HAP-1 (cell line): ENCODE results near the gene XPO6.

Source experiments
- DNase-seq, 2 experiments: peaks; one replicate each; pipeline ENCODE4 v3.0.0-alpha.2; 2016 to 2020; ENCODE audit warnings: low spot score in 2 of 2
- H3K27me3 ChIP-seq: fragments of 250-450 bp; sonication (Bioruptor Pico); 2 replicates; pipeline ENCODE4 v1.5.1; 2020; ENCODE audit warnings: low read depth, mild to moderate bottlenecking, moderate library complexity
- H3K36me3 ChIP-seq: fragments of 250-450 bp; sonication (Bioruptor Pico); replicated peaks from 2 replicates; pipeline ENCODE4 v1.5.1; 2020; ENCODE audit warnings: mild to moderate bottlenecking
- H3K4me1 ChIP-seq: fragments of 250-450 bp; sonication (Bioruptor Pico); 2 replicates; pipeline ENCODE4 v1.5.1; 2020; ENCODE audit warnings: mild to moderate bottlenecking
- H3K4me3 ChIP-seq: fragments of 250-450 bp; sonication (Bioruptor Pico); 2 replicates; pipeline ENCODE4 v1.5.1; 2020; ENCODE audit warnings: mild to moderate bottlenecking, moderate library complexity
- H3K9me3 ChIP-seq: fragments of 250-450 bp; sonication (Bioruptor Pico); 2 replicates; pipeline ENCODE4 v1.5.1; 2020; ENCODE audit warnings: mild to moderate bottlenecking, moderate library complexity
- in situ Hi-C: fragments of 300-500 bp; cut with MboI; formaldehyde crosslinking; loops from 3 replicates; pipeline ENCODE4 v1.14.3; 2020; ENCODE audit warnings: low sequenced_read_pairs, inconsistent platforms, mixed read lengths

The XPO6 gene

DNA sequence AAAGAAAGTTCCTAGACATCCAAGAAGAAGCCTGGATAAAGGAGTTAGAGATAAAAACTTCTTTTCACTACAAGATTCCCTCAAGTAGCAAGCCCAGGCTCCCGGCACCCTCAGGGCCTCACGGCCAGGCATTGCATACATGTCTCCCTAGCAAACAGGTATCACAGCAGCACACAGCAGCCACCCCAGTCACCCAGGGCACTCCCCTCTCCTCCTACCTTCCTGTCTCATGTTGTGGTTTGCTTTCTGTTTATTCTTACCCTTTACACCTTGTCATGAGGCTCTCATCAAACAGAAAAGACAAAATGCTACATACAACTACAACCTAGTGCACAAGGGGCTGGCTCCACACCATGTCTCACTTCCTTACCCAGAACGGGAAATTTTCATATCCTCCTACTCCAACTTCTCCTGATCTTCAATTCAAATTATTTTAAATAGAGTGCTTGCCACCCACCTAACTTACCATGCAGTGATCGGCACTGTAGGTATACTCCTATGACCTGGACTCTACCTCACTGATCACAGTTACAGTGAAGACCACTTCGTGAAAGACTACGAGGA, 42.7 kb downstream of the XPO6 start:
- in situ Hi-C loops: loop anchor here (5.0 kb wide), 1 partner anchor 43 kb away; the partner anchor contains the start of gene XPO6
- H3K36me3 ChIP-seq: peaks cover 57% of the 10 kb centered on the region
- no peak for DNase-seq
- no peaks in the 10 kb centered on the region for H3K9me3 ChIP-seq
- no peaks in the 10 kb centered on the region for H3K27me3 ChIP-seq
- peaks cover 56% of the 10 kb centered on the region for H3K4me1 ChIP-seq
- no peak overlapping the region for H3K4me3 ChIP-seq

DNA sequence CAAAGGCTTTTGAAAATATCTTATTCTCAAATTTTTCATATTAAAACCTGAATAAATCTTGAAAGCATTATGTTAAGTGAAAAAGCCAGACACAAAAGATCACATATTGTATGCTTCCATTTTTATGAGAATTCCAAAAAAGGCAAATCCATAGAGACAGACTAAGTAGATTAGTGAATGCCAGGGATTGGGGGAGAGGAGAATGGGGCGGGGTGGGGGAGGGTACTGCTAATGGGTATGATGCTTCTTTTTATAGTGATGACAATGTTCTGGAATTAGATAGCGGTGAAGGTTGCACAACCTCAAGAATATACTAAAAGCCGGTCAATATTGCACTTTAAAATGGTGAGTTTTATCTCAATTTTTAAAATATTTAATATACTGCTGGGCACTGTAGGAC, 44.0 kb downstream of the XPO6 start:
- Histone ChIP-seq H3K36me3 (peaks cover 49% of the 10 kb centered on the region), H3K4me1 (peaks cover 64% of the 10 kb centered on the region), H3K27me3 (no peaks in the 10 kb centered on the region), H3K4me3 (no peak overlapping the region), H3K9me3 (no peaks in the 10 kb centered on the region)
- in situ Hi-C loops: loop anchor here (5.0 kb wide), 1 partner anchor 45 kb away; the partner anchor contains the start of gene XPO6
- DNase-seq: peak; percentile 83 to 94

DNA sequence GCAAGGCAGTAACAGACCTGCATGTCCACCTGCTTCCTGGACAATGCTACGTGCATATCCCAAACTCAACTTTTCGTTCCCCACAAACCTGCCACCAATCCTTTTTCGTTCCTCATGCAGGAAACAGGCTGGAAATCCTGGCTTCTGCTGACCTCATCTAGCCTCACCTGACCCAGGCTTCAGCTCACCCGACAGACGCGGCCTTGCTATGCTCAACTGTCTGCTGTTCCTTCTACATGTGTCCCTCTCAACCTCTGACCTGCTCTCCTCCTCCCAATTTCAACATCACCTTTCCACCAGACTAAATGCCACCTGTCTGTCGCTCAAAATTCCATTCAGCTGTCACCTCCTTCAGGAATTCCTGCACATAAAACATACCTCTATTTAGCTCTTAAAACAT, 44.5 kb downstream of the XPO6 start:
- Histone ChIP-seq H3K27me3 (no peaks in the 10 kb centered on the region), H3K9me3 (no peaks in the 10 kb centered on the region), H3K4me1 (peaks cover 68% of the 10 kb centered on the region), H3K4me3 (no peak overlapping the region), H3K36me3 (peaks cover 44% of the 10 kb centered on the region)
- in situ Hi-C loops: loop anchor here (5.0 kb wide), 1 partner anchor 45 kb away; the partner anchor contains the start of gene XPO6
- DNase-seq: peak in 1 of 2 experiments; percentile 62

DNA sequence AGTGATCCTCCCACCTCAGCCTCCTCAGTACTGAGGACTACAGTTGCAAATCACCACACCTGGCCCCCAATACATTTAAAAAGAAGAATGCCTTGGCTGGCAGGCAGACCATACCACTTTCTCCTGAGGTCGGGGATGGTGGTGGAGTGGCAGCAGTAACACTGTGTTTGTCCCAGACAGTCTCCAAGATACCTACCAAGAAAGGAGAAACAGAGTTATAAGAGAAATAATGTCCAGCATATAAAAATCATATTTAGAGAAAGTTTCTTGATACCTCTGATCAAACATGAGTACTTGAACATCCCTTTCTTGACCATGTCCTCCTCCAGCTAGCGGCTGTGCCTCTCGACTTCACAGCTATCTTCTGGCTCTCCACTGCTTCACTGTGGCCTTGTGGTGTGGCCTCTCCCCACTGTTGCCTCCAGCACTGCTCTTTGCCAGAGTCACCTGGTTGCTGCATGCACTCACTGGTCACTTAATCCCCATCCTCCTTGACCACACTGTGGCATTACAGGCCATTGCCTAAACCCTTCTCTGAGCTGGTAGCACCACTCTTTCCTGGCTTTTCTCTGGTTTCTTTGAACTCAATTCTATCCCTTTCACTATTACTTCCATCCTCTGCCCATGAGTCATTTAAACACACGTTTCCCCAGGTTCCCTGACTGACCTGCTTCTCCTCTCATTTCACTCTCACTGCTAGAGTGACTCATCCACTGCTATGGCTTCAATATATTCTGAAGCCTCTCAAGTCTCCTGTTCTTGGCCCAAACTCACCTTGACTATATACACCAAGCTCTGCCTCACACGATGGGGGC, 45.2 kb downstream of the XPO6 start:
- DNase-seq: no peak
- H3K9me3 ChIP-seq: no peaks in the 10 kb centered on the region
- H3K4me1 ChIP-seq: peaks cover 72% of the 10 kb centered on the region
- in situ Hi-C loops: loop anchor here (5.0 kb wide), 1 partner anchor 46 kb away; the partner anchor contains the start of gene XPO6
- no peaks in the 10 kb centered on the region for H3K27me3 ChIP-seq
- H3K4me3 ChIP-seq: no peak overlapping the region
- H3K36me3 ChIP-seq: peaks cover 42% of the 10 kb centered on the region

DNA sequence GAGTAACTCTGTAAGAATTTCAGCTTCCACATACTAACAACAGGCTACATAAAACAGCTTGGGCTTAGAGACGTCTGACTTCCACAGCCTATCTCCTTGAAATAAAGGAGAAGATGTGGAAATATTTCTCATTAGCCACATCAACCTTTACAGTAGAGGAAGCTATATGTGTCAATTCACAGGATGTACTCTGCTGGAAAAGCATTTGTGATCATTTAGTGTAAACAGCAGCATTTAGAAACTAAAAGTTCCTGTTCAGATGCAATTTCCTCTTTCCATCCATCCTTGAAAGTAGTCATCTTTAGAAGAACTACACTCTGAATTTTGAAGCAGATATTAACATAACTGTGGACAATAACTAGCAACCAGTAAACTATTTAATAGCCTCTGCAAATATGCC, 46.2 kb downstream of the XPO6 start:
- H3K36me3 ChIP-seq: peaks cover 42% of the 10 kb centered on the region
- no peak overlapping the region for H3K4me3 ChIP-seq
- H3K27me3 ChIP-seq: no peaks in the 10 kb centered on the region
- in situ Hi-C loops: loop anchor here (5.0 kb wide), 1 partner anchor 47 kb away; the partner anchor contains the start of gene XPO6
- DNase-seq: no peak
- peaks cover 82% of the 10 kb centered on the region for H3K4me1 ChIP-seq
- H3K9me3 ChIP-seq: no peaks in the 10 kb centered on the region

DNA sequence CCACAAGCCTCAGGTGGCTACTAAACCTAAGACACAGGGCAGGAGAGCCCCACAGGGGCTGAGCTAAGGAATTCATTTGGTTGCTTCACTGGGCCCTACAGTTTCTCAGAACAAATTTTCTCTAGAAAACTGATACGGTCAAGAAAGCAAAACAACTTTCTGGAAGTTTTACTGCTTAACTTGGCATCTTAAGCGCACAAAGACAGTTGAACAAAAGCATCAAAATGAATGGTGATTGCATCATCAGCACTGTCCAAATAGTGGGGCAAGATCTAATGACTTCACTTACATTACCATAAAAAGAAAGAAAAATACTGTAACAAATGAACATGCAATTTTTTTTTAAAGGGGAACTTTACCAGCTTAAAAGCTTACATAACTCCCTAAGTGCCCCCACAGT, 47.6 kb downstream of the XPO6 start:
- peaks cover 94% of the 10 kb centered on the region for H3K4me1 ChIP-seq
- no peak overlapping the region for H3K4me3 ChIP-seq
- peaks cover 33% of the 10 kb centered on the region for H3K36me3 ChIP-seq
- peak; percentile 60 to 95 for DNase-seq
- no peaks in the 10 kb centered on the region for H3K9me3 ChIP-seq
- H3K27me3 ChIP-seq: no peaks in the 10 kb centered on the region
- in situ Hi-C loops: no loop called here

DNA sequence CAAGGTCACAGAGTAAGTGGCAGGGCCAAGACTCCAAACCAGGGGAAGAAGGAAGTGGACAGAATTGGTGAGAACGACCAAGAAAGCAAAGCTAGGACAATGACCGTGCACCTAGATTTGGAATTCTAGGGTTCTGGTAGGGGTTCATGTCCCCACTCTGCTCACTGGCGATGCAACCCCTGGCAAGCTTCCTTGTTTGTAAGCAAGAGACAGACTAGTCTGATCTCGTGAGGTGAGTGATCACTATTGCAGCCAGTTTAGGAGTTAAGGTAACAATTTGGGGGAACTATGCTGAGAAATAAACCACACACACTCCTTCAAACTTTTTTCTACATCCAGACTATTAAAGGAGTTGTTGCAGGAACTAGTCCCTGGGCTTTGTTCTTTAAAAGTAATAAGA, 48.1 kb downstream of the XPO6 start:
- Histone ChIP-seq H3K4me1 (peaks cover 90% of the 10 kb centered on the region), H3K4me3 (no peak overlapping the region), H3K9me3 (no peaks in the 10 kb centered on the region), H3K27me3 (no peaks in the 10 kb centered on the region), H3K36me3 (peaks cover 29% of the 10 kb centered on the region)
- in situ Hi-C loops: no loop called here
- DNase-seq: no peak

DNA sequence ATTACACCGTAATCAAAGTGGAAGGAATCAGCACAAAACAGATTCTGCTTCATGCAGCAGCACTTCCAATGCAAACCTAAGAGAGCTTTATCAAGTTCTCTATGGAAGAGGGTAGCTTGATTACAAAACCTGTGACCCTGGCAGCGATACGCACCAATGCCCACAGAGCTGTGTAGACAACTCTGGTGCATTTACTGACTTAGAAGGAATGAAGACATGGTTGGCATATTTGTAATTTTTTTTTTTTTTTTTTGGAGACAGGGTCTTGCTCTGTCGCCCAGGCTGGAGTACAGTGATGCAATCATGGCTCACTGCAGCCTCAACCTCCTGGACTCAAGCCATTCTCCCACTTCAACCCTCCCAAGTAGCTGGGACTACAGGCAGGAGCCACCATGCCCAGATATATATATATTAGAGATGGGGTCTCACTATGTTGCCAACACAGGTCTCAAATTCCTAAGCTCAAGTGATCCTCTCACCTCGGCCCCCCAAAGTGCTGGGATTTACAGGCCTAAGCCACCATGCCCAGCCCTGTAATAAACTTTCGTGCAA, 49.4 kb downstream of the XPO6 start:
- Histone ChIP-seq H3K4me1 (peaks cover 84% of the 10 kb centered on the region), H3K36me3 (peaks cover 40% of the 10 kb centered on the region), H3K9me3 (no peaks in the 10 kb centered on the region), H3K4me3 (no peak overlapping the region), H3K27me3 (no peaks in the 10 kb centered on the region)
- no peak for DNase-seq
- in situ Hi-C loops: no loop called here

DNA sequence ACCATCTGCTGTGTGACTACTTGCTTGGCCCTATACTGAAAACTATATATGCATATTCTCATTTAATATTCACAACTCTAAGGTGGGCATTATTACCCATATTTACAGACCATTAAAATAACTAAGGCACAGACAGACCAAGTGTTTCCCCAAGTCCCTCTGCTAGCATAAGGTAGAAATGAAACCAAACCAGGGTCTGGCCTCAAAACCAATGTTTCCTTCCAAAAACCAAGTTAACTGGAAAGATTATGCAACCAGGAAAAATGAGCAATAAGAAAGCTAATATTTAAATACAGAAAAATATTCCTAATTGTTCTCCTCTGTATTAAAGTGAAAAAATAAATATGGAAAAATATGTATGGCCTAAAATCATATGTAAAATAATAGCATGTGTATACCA, 50.1 kb downstream of the XPO6 start:
- Histone ChIP-seq H3K9me3 (no peaks in the 10 kb centered on the region), H3K4me1 (peaks cover 76% of the 10 kb centered on the region), H3K27me3 (no peaks in the 10 kb centered on the region), H3K4me3 (no peak overlapping the region), H3K36me3 (peaks cover 40% of the 10 kb centered on the region)
- in situ Hi-C loops: no loop called here
- DNase-seq: peak in 1 of 2 experiments; percentile 45

DNA sequence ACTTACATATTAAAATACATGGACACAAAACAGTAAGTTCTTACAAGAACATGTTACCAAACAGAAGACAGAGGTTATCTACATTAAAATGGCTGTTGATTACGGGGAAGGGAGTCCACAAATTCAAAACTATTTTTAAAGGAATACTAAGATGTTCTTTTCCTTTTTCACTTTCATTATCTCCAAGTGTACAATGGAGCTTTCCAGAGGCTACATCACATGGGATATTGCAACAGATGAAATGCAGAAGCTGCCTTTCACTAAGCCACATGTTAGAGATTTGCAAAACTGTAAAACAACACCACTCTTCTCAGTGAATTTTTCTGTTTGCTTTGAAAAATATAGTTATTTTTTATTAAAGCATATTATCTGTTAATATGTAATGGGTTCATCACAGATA, 53.6 kb downstream of the XPO6 start:
- DNase-seq: no peak
- in situ Hi-C loops: no loop called here
- peaks cover 53% of the 10 kb centered on the region for H3K4me1 ChIP-seq
- H3K27me3 ChIP-seq: no peaks in the 10 kb centered on the region
- H3K9me3 ChIP-seq: no peaks in the 10 kb centered on the region
- H3K36me3 ChIP-seq: peaks cover 53% of the 10 kb centered on the region
- H3K4me3 ChIP-seq: no peak overlapping the region

DNA sequence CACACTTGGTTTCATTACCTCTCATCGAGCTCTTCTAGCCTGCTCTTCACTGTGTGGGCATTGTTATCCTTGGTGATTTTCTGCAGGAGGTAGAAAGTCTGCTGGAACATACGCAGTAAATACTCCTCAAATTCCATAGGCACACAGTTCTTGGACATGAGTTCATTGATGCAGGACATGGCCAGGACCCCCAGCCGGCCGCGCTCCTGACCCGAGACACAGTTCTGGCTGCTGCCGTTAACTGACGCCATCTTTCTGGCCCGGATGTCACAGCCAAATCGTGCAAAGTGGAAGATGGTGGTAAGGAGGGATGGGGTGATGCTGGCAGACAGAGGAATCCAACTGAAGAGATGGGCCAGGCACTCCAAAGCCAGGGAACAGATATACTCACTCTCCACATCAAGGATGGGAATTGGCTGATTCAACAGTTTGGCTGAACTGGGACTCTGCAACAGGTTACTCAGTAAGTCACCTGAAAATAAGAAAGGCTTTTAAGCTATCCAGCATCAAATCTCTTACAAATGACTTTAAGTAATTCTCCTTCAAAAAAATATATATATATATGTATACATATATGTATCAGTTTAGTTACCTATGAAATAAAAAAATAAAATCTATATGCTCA, 55.6 kb downstream of the XPO6 start:
- in situ Hi-C loops: no loop called here
- Histone ChIP-seq H3K9me3 (no peaks in the 10 kb centered on the region), H3K4me3 (no peak overlapping the region), H3K27me3 (no peaks in the 10 kb centered on the region), H3K4me1 (peaks cover 33% of the 10 kb centered on the region), H3K36me3 (peaks cover 69% of the 10 kb centered on the region)
- no peak for DNase-seq

DNA sequence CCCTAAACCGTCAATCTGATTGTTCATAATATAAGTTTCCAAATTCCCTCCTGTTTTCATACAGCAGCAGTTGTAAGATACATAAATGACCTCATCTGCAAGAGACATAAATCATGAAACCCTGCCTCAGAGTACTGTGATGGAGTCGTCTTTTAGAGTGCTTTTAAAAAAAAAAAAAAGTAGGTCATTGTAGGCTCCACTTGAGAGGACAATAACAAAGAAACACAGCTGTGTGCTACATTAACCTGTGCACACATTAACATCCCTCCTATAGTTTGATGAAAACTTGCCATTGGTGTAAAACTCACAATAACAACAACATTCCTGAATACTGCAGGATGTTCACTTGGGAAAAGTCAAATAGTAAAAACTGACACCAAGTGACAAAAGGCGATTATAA, 56.5 kb downstream of the XPO6 start:
- no peak for DNase-seq
- no peaks in the 10 kb centered on the region for H3K9me3 ChIP-seq
- in situ Hi-C loops: no loop called here
- peaks cover 25% of the 10 kb centered on the region for H3K4me1 ChIP-seq
- H3K36me3 ChIP-seq: peaks cover 76% of the 10 kb centered on the region
- H3K4me3 ChIP-seq: no peak overlapping the region
- no peaks in the 10 kb centered on the region for H3K27me3 ChIP-seq

DNA sequence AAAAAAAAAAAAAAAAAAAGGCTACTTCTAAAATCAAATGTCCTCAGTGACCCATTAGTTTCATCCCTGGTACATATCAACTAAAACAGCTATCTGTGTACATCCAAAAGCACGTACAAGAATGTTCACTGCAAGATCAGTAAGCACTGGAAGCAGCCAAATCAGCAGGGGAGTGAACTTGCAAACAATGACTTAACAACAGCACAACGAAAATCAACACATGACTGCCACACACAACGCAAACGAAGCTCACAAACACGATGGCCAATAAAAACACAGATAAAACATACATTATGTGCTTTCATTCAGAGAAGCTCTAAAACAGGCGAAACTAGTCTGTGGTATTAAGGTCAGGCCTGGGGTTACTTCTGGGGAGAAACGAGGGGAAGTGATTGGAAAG, 60.6 kb downstream of the XPO6 start:
- no peaks in the 10 kb centered on the region for H3K27me3 ChIP-seq
- H3K4me3 ChIP-seq: no peak overlapping the region
- peaks cover 10% of the 10 kb centered on the region for H3K4me1 ChIP-seq
- peaks cover 94% of the 10 kb centered on the region for H3K36me3 ChIP-seq
- DNase-seq: no peak
- no peaks in the 10 kb centered on the region for H3K9me3 ChIP-seq
- in situ Hi-C loops: no loop called here
